ENCODE results near the gene SLC25A51. TPM values are rescaled to one million over a fixed set of nuclear protein-coding genes. Genes with fewer than 3 reads are reported as not detected.

The SLC25A51 gene
- total RNA-seq, 1 donor = 103 TPM

GRCh38 chr9:37839496-37840461 is 64.1 kb downstream of the SLC25A51 start:
- peak; percentile 8 for DNase-seq (ENCODE audit: low read depth)
- no peak overlapping the region for H3K4me3 ChIP-seq (ENCODE audit: low read depth, low read length)
- TF ChIP-seq, protein P1, sequence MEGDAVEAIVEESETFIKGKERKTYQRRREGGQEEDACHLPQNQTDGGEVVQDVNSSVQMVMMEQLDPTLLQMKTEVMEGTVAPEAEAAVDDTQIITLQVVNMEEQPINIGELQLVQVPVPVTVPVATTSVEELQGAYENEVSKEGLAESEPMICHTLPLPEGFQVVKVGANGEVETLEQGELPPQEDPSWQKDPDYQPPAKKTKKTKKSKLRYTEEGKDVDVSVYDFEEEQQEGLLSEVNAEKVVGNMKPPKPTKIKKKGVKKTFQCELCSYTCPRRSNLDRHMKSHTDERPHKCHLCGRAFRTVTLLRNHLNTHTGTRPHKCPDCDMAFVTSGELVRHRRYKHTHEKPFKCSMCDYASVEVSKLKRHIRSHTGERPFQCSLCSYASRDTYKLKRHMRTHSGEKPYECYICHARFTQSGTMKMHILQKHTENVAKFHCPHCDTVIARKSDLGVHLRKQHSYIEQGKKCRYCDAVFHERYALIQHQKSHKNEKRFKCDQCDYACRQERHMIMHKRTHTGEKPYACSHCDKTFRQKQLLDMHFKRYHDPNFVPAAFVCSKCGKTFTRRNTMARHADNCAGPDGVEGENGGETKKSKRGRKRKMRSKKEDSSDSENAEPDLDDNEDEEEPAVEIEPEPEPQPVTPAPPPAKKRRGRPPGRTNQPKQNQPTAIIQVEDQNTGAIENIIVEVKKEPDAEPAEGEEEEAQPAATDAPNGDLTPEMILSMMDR (IDR thresholded peaks at IDR 0.05; ENCODE audit: insufficient read depth, low read depth, low read length) = no peak

Small RNAs within 50 kb of the gene (small RNA-seq; reads per million reads assigned to genes)
- gene RNU7-124P = not detected

Other genes starting within 250 kb of the SLC25A51 start
- gene TRMT10B, start 150.3 kb downstream of the SLC25A51 start, total RNA-seq = 2.2 and 3.5 TPM in 2 replicates
- gene EXOSC3, start 119.1 kb downstream of the SLC25A51 start, total RNA-seq = 28.3 and 30.2 TPM in 2 replicates
- gene DCAF10, start 103.3 kb downstream of the SLC25A51 start, total RNA-seq = 22.2 and 24.2 TPM in 2 replicates
- gene SHB, start 165.1 kb upstream of the SLC25A51 start, total RNA-seq = 16.8 and 19.9 TPM in 2 replicates

Data from fibroblast of villous mesenchyme (primary cell).